Stimulated activated naive CD8-positive, alpha-beta T cell treated with anti-CD3 and anti-CD28 coated beads, Interleukin-15, Interleukin-2, amounts not matched to agents 100 U/mL and 50 U/mL, for 24 hours (primary cell): ENCODE measurements around the gene CYB5R3.

Experiments
- ATAC-seq: fragments of 150-1000 bp; cut with Tn5 transposase; one replicate; pipeline ENCODE4 v1.10.0; 2021
- DNase-seq: peaks from one replicate; pipeline ENCODE4 v3.0.0; 2021

The CYB5R3 gene

DNA sequence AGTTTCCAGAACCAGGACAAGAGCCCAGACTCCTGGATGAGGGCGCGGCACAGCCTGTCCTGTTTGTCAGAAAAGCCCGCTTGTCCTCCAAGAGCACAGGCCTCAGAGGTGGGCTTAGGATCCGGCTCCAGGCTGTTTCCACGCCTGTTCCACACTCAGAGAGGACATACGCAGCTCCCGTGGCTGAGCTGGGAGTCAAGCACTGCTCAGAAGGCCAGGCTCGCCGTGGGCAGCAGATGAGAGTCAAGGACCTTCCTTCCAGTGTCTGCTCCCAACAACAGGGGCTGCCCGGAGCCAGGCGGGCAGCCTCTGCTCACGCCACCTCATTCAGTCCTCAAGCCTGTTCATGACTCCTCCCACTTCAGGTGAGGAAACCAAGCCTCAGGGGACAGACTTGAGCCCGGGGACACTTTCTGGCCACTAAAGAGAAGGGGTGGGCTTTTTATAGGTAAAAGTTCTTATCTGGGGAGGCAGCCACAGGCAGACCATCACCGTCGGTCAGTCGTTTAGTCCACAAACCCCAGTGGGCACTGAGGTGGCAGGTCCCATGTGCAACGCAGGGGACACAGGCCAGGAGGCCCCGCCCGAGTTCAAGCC, 3.8 kb downstream of the CYB5R3 start:
- ATAC-seq (no peak), DNase-seq (no peak)

DNA sequence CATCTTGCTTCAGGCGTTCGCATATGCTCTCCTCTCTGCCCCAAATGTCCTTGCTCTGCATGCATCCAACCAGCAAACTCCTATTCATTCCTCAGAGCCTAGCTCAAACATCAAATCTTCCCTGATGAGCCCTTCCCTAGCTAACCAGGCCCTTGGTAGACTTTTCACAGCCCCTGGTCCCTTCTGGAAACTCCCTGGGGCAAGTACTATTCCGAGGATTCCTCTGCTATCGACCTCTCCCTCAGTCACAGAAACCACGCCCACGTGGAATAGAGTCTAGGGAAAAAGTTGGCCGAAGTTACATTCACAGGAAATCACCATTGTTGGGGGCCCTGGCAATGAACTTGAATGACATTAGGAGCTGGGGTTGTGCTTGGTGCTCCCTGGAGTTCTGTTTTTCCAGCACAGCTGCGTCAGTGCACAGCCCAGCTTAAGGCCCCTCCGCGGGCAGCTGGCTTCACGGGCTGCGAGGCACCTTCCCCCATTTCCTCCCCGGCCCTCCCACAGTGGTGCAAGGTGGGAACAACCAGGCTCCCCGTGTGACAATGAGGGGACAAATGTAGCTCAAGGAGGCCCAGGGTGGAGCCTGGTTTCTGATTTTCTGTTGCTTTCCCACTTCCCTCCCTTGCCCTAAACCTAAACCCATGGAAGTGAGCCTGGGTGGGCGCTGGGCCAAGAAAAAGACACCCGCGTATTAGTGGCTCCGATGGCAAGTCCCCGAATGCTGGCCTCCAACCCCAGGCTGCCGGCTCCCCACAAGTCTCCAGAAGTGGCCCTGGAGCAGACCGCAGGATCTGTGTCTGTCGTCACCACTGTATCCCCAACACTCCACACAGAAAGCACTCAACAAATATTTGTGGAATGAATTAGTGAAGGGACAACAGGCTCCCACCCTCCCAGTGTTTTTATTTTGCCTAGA, 4.5 kb downstream of the CYB5R3 start:
- ATAC-seq, result no peak
- DNase-seq, result no peak

DNA sequence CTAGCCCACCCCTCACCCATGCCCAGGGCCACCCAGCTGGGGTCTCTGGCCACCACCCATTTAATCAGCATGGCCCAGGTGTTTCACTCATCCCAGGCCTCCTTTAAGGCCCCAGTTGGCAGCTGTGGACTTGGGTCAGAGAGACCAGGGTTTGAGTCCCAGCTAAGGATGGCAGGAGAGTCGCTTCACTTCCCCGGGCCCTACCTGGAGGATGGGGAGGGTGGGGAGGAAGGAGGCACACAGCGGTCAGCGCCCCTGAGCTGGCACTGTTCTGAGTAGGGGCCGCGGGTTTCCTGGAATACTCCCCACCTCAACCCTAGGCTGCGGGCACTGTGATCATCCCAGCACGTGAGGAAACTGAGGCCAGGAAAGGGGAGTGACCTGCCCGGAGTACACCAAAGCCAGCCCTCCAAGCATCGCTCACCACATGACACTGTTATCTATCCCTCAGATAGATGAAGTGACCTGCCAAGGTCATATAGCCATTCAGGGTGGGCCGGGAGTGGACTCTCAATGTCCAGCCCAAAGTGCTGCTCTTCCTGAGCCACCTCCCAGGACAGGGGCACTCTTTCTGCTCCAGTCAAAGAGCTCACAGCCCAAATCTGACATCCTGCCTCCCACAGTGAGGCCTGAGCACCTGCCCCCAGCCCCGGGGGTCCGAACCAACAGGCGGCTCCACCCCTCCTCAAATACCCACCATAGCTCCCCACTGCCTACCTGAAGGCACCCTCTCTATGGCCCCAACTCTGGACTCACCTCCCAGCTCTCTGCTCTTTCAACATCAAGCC, 5.4 kb downstream of the CYB5R3 start:
- ATAC-seq (no peak), DNase-seq (no peak)

DNA sequence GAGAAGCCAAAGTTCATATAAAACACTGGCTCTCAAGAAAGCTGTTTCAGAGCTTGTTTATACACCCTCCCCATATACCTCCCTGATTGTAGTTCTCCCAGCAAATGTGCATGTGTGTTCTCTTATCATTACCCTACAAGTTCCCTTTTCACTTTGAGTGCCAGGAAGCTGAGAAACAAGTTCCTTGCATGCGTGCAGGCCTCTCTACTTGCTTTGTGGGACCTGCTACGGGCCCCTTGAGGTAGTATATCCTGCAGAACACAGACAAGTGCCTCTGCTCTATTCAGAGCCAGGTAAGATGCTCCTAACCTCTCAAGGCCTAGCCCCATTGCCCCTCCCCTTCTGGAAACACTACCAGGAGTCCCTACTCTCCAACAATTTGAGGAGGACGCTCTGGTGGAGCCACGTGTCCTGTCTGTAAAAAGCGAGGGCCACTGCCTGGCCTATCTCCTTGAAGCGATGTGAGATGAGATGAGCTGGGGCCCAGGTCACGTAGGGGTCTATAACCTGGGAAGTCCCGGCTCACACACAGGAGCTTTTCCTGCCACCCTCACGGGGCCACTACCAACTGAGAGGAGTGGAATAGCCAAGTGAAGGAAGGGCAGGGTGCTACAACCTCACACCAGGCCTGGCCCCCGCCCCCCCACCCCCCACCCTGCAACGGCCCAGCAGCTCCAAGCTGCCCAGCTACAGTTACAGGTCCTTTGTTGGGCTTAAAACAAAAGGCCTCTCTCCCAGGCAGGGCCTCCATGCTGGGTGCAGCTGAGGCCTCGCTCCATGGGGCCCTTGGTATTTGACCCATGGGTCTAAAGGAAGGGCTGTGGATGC, 6.2 kb downstream of the CYB5R3 start:
- no peak for DNase-seq
- ATAC-seq, result no peak

DNA sequence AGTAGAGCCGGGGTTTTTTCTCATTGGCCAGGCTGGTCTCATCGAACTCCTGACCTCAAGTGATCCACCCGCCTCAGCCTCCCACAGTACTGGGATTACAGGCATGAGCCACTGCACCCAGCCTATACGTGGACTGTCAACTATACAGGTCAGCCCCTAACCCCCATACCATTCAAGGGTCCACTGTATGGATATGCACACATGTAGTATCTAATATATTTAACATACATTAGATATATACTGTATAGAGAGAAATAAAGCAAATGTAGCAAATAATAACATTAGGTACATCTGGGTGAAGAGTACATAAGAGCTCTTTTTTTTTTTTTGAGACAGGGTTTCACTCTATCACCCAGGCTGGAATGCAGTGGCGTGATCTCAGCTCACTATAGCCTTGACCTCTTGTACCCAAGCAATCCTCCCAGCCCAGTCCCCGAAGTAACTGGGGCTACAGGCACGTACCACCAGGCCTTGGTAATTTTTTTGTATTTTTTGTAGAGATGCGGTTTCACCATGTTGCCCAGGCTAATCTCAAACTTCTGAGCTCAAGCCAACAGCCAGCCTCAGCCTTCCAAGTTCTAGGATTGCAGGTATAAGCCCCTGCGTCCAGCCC, 7.3 kb downstream of the CYB5R3 start:
- no peak for ATAC-seq
- DNase-seq, result no peak

DNA sequence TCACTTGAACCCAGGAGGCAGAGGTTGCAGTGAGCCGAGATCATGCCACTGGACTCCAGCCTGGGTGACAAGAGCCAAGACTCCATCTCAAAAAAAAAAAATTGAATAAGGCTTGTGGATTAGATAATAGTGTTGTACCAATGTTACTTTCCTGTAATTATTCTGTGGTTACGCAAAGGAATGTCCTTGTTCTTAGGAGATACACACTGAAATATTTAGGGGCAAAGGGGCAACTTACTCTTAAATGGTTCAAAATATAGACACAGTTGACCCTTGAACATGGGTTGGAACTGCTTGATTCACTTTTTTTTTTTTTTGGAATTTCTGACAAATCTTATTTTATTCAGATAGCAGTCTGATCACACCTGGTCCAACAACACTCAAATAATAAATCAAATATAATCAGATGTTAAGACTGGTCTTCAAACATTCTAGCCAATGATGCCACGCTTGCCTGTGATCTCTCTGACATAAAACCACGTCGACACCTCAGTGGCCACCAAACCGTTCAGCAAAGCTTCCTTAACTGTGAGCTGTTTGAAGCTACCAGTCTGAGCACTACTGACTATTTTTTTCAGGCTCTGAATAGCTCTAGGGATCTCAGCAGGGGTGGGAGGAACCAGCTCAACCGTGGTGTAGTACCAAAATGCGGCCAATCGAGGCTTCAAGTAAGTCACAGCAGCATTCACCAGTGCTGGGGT, 9.5 kb downstream of the CYB5R3 start:
- DNase-seq (no peak), ATAC-seq (no peak)

DNA sequence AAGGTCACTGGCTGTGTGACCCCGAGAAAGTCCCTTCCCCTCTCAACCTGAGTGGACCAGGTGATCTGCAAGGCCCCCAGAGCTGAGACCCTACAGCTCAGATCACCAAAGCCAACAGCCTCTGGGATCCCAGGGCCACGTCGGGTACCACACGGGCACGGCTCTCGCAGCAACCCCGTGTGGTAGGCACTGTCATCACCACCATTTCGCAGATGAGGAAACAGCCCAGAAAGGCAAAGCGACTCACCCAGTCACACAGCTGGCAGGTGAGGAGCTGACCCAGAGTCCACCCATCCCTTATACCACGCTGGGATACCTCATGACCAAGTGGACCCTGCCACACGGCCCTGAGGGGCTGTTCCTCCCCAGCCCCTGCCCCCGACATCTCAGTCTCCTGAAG, 11.6 kb downstream of the CYB5R3 start:
- ATAC-seq, result no peak
- DNase-seq, result no peak

DNA sequence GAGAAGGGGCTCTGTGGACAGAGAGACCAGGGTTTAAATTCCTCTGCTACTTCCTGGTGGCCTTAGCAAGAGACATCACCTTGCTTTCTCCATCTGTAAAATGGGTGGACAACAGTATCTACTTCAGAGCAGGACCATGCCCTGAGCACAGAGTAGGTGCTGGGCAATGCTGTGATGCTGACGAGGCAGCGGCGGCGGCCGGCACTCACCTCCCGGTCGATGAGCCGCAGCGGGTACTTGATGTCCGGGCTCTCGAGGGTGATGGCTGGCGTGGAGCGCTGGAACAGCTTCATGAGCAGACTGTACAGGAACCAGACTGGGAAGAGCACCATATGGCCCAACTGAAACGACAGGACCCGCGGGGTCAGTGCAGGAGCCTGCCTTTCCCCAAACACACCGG, 12.7 kb downstream of the CYB5R3 start:
- ATAC-seq, result no peak
- no peak for DNase-seq

DNA sequence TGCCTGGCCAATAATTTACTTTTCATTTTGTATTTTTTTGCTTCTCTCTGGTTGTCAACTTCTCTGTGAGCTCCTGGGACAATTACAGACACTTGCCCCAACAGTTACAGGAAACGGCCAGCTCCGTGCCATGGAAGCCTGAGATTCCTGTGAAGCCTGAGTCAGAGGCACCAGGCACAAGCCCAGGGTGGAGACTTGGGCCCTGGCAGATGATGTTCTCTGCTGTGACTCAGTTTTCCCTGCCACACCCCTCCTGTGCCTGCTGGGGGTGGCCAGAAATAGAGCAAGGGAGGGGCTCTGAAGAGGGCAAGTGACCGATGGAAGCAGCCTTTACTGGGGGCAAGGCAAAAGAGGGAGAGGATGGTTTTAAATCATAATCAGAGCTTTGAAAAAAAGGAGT, 13.7 kb downstream of the CYB5R3 start:
- ATAC-seq (peak; percentile 69), DNase-seq (no peak)

DNA sequence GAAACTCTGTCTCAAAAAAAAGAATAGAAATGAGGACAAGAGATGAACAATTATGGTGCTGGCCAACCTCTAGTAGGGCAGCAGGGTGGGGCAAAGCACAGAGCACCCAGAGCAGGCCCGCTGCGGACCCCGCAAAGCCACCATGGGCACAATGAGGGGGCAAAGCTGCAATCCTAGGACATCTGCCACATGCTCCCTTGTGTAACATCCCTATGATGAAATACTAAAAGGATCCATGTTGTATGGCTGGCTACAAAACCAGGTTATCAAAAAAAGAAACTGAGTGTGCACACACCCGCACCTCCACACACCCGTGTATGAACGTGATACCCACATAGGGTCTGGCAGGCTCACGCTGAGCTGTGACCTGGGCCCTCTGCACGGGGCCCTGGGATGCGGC, 16.2 kb downstream of the CYB5R3 start:
- no peak for ATAC-seq

DNA sequence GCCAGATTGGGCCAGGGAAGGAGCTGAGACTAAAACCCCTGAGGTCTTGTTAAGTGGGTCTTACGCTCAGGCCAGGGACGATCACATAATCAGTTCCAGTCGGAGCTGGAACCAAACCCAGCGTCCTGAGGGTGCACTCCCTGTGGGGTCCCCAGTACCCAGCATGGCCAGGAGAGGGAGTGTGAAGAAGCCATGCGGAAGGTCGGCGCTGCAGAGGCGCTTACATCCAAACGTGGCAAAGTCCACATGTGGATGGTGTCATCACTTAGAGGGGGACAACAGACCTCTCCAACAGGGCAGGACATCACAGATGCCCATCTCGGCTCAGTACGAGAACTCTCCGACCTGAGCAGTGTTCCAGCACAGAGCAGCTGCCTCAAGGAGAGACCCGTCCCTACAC, 17.1 kb downstream of the CYB5R3 start:
- ATAC-seq, result no peak

More for the DNA sequence above, 16.2 kb downstream of the CYB5R3 start:
- no peak for DNase-seq

DNA sequence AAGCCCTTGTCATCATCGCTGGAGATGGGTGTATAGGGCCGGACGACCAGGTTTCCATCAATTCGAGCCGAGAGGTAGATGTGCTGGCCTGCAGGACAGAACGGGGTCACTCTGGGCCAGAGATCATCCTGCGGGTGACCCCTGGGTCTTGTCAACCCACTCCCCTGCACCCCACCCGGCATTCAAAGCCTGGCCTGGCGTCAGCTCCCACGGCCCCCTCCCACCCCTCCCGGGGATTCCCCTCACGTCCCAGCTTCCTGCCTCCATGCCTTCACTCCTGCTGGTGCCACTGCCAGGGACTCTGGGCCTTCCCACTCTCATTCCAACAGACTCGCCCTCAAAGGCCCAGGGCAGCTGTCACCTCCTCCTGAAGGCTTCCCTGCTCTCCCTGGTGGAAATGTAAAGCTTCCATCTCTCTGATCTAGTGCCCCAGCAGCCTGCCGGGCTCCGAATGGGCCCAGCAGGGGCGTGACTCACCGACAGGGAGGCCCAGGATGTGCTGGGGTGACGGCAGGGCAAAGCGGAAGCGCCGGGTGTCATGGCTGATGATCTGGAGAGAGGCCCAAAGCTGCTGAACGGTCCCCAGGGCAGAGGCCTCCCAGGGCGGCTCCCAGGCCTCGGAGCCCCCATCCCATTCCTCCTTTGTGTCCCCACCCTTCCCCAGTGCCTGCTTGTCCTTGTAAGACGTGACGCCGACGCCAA, 18.1 kb downstream of the CYB5R3 start:
- ATAC-seq (no peak), DNase-seq (no peak)

More for the DNA sequence above, 17.1 kb downstream of the CYB5R3 start:
- DNase-seq, result no peak

DNA sequence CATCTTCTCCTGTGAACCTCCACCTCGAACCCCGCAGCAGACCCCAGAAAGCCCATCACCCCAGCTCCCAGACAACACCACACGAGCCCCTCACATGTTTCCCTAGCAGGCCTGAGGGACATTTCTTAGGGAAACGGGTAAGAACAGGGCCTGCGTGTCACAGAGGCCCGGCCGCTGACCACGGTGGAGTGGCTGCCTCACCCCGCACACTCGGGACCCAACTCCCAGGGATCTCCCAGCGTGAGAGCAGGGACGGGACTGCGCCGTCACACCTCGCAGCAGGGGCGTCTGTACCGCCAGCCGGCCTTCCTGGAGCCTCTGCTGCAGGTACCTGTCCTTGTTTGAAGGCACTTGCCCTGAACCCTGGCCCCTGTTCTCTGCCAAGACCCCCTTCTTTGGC, 19.0 kb downstream of the CYB5R3 start:
- ATAC-seq (no peak), DNase-seq (no peak)

DNA sequence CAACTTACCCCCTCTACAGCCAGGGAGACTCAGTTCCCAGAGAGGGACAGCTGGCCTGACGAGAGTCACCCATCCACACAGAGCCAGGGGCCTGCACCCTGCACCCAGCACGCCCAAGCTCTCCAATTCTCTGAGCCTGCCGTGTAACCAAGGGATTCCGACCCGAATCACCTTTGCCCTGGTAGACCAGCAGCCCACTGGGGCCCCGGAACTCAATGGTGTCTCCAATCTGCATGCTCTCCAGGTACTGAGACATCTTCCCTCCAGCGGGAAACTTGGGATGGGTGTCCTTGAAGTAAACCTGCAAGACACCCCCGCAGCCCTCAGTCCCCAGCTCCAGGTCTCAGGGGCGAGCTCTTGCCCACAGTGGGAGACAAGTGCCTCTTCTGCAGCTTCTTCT, 21.2 kb downstream of the CYB5R3 start:
- ATAC-seq (no peak), DNase-seq (no peak)

DNA sequence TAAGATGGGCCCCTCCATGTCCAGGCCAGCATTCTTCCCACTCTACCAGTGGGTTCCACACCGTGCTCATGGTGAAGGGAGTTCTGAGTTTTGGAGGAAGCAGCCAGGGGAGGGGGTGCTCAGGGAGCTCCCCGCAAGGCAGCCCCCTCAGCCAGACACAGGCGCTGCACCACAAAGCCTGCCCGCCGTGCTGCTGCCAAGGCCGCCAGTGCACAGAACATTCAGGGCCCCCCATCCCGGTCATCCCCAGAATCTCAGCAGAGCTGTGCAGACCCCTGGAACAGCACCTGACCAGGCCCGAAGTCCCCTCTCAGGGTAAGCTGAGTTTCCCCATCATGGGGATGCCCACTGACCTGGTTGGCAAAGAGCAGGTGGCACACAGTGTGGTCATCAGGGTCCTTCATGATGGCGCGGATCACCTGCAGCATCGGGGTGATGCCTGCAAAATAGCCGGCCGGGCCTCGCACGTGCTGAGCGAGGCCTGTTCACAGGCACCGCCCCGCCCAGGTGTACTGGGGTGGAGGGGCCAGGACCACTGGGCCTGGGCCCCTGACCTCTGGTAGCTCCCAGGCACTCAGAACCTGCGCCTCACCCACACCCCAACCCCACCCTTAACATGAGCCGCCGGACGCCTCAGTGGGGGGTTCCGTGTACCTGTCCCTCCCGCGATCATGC, 22.1 kb downstream of the CYB5R3 start:
- no peak for ATAC-seq

DNA sequence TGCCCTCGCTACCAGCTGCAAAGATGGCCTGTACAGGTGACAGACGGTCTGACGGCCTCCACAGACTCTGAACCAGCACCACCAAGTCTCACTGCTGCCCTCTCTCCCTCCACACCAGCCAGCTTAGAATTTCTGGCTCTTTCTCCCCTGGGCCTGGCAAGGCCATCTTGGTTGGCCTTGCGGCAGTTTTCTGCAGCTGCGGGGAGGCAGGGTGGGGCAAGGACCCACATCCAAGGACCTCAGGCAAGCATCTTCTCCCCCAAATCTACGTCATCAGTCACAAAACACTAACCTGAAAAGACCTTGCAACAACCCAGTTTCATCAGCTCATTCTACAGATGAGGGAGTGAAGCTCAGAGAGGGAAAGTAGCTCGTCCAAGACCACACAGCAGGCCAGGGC, 22.8 kb downstream of the CYB5R3 start:
- ATAC-seq (no peak), DNase-seq (no peak)

More for the DNA sequence above, 22.1 kb downstream of the CYB5R3 start:
- no peak for DNase-seq

DNA sequence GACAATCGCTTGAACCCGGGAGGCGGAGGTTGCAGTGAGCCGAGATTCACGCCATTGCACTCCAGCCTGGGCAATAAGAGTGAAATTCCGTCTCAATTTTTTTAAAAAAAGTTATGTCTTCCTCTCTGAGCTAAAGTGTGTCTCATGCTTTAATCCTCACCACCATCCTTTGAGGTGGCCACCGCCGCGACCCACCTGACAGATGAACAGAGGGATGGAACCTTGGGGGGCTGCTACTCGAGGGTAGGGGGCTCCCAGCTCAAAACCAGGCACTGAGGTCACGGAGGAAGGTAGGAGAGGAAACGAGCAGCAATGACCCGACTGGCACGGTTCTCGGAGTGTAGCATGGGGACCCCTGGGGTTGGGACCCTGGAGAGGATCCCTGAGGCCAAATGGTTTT, 23.8 kb downstream of the CYB5R3 start:
- DNase-seq, result no peak
- no peak for ATAC-seq

DNA sequence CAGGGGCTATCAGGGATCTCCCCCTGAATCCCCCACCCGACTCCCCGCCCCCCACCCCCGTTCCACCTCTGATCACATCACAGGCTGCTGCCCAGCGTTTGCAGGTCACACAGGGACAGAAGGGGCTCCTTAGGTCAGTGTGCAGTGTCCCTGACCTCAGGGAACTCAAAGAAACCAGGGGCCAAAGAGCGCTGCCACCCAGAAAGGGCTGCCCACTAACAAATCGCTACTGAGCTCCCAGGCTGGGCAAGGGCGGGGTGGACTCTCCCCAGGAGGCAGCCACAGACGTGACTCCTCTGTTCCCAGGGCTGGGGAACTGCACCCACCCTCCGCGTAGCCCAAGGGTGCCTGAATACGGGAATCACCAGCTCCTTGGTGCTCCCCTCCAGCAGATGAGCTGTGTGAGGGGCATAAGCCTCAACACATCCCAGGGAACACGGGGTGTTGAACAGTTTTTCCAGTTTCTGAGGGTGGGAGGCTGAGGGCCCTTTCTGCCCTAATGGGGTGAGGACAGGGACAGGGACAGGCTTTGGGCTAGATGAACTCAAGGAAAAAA, 24.6 kb downstream of the CYB5R3 start:
- no peak for DNase-seq
- ATAC-seq, result no peak

DNA sequence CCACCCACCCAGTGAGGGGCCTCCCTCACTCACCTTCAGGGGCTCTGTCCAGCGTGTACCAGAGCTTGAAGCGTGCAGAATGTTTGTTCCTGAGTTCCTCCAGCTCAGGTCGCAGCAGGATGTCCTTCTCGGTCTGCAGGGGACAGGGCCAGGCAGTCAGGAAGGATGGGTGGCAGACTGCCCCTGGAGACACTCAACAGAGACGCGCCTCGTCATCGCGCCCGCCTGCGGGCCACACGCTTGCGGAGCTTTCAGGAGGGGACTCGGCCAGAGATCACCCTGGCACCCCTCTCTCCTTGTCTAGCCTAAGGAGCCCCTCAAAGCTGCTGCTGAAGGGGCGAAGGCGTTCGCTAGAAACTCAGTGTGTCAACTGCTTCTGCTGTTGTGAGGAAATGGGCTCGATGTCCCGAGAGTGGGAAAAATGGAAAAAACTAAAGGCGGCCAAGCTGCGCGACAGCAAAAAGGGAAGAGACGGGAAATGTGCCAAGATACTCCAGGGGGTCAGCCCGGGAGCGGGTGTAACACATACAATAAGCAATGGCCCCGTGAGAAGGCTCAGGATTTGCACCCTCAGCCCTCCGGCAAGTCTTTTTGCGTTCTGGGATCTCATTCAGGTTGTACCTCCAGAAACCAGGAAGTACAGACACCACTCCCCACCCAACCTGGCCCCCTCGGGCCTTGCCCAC, 25.3 kb downstream of the CYB5R3 start:
- ATAC-seq, result no peak
- no peak for DNase-seq
